H9 (cell line): ENCODE measurements around the gene SOWAHB. TPM values are rescaled to one million over a fixed set of nuclear protein-coding genes. Genes with fewer than 3 reads are reported as not detected.
A peak's percentile ranks its signal among the peaks of the same experiment; 100 is the strongest.
"Not testable (repeated sequence)": the region's sequence is repeated elsewhere in the genome, so short reads cannot be mapped to it uniquely, and the experiment has no call there.

ENCODE experiments used
- DNase-seq: peaks from one replicate; pipeline ENCODE4 v3.0.0-alpha.2; 2017
- H2AFZ ChIP-seq: one replicate; pipeline ENCODE4 v1.6.1; 2013; ENCODE audit warnings: mild to moderate bottlenecking, low read length, control low read depth, moderate library complexity
- H2AK5ac ChIP-seq: 2 replicates; pipeline ENCODE4 v1.6.1; 2013; ENCODE audit warnings: low read length, control low read depth, mixed read lengths; ENCODE audit not compliant: insufficient read length
- H2BK120ac ChIP-seq: one replicate; pipeline ENCODE4 v1.6.1; 2013; ENCODE audit warnings: low read depth, mild to moderate bottlenecking, low read length, control low read depth, inconsistent platforms; ENCODE audit not compliant: poor library complexity, severe bottlenecking
- H2BK12ac ChIP-seq: 2 replicates; pipeline ENCODE4 v1.6.1; 2013; ENCODE audit warnings: low read length, control low read depth, mixed read lengths, low read depth; ENCODE audit not compliant: insufficient read length
- H2BK15ac ChIP-seq: 2 replicates; pipeline ENCODE4 v1.6.1; 2013; ENCODE audit warnings: low read depth, low read length, control low read depth
- H2BK20ac ChIP-seq: one replicate; pipeline ENCODE4 v1.6.1; 2013; ENCODE audit warnings: low read depth, mild to moderate bottlenecking, low read length, control low read depth, inconsistent platforms; ENCODE audit not compliant: poor library complexity, severe bottlenecking
- H2BK5ac ChIP-seq: 2 replicates; pipeline ENCODE4 v1.6.1; 2013; ENCODE audit warnings: low read length, control low read depth, mixed read lengths; ENCODE audit not compliant: insufficient read length
- H3K14ac ChIP-seq: 2 replicates; pipeline ENCODE4 v1.6.1; 2013; ENCODE audit warnings: low read length, control low read depth; ENCODE audit not compliant: insufficient read depth
- H3K18ac ChIP-seq: 2 replicates; pipeline ENCODE4 v1.6.1; 2013; ENCODE audit warnings: low read depth, mild to moderate bottlenecking, mixed read lengths, low read length, control low read depth; ENCODE audit not compliant: insufficient read length
- H3K23ac ChIP-seq: 2 replicates; pipeline ENCODE4 v1.6.1; 2013; ENCODE audit warnings: low read length, control low read depth, mixed read lengths, low read depth; ENCODE audit not compliant: insufficient read length
- H3K23me2 ChIP-seq: 2 replicates; pipeline ENCODE4 v1.6.1; 2013; ENCODE audit warnings: low read depth, mild to moderate bottlenecking, mixed read lengths, low read length, control low read depth; ENCODE audit not compliant: insufficient read length, poor library complexity, severe bottlenecking
- H3K27ac ChIP-seq: 2 replicates; pipeline ENCODE4 v1.5.1; 2013; ENCODE audit warnings: low read length, control low read depth, mixed read lengths, low read depth; ENCODE audit not compliant: insufficient read length
- H3K27me3 ChIP-seq: 2 replicates; pipeline ENCODE4 v1.6.1; 2013; ENCODE audit warnings: low read length, control low read depth, inconsistent platforms; ENCODE audit not compliant: insufficient read depth
- H3K4ac ChIP-seq: 2 replicates; pipeline ENCODE4 v1.6.1; 2013; ENCODE audit warnings: low read depth, mild to moderate bottlenecking, control low read depth, inconsistent platforms, low read length, moderate library complexity
- H3K4me1 ChIP-seq: 2 replicates; pipeline ENCODE4 v1.6.1; 2013; ENCODE audit warnings: low read length, control low read depth, inconsistent platforms; ENCODE audit not compliant: insufficient read depth
- H3K4me2 ChIP-seq: 2 replicates; pipeline ENCODE4 v1.6.1; 2013; ENCODE audit warnings: low read length, control low read depth, mixed read lengths; ENCODE audit not compliant: insufficient read length, insufficient read depth
- H3K56ac ChIP-seq: 2 replicates; pipeline ENCODE4 v1.6.1; 2013; ENCODE audit warnings: low read depth, mild to moderate bottlenecking, mixed read lengths, low read length, control low read depth; ENCODE audit not compliant: insufficient read length
- H3K79me1 ChIP-seq: 2 replicates; pipeline ENCODE4 v1.6.1; 2013; ENCODE audit warnings: low read depth, mild to moderate bottlenecking, moderate library complexity, low read length, control low read depth, inconsistent platforms; ENCODE audit not compliant: insufficient read depth, poor library complexity, severe bottlenecking
- H3K79me2 ChIP-seq: 2 replicates; pipeline ENCODE4 v1.6.1; 2013; ENCODE audit warnings: low read length, control low read depth, inconsistent platforms; ENCODE audit not compliant: insufficient read depth
- H3K9ac ChIP-seq: 2 replicates; pipeline ENCODE4 v1.6.1; 2013; ENCODE audit warnings: low read length, control low read depth, mixed read lengths; ENCODE audit not compliant: insufficient read length; ENCODE audit errors: extremely low read depth
- H3K9me3 ChIP-seq: one replicate; pipeline ENCODE4 v1.6.1; 2013; ENCODE audit warnings: low read depth, low read length, inconsistent platforms; ENCODE audit not compliant: control insufficient read depth
- H3T11ph ChIP-seq: one replicate; pipeline ENCODE4 v1.6.1; 2013; ENCODE audit warnings: mild to moderate bottlenecking, low read length, control low read depth, inconsistent platforms
- H4K20me1 ChIP-seq: one replicate; pipeline ENCODE4 v1.6.1; 2013; ENCODE audit not compliant: control insufficient read depth, insufficient read length, insufficient read depth
- H4K5ac ChIP-seq: 2 replicates; pipeline ENCODE4 v1.6.1; 2013; ENCODE audit warnings: low read depth, mild to moderate bottlenecking, mixed read lengths, low read length, control low read depth; ENCODE audit not compliant: insufficient read length
- H4K8ac ChIP-seq: replicated peaks from 2 replicates; pipeline ENCODE4 v1.6.1; 2013; ENCODE audit warnings: low read length, control low read depth, mixed read lengths, low read depth; ENCODE audit not compliant: insufficient read length
- H4K91ac ChIP-seq: 2 replicates; pipeline ENCODE4 v1.6.1; 2013; ENCODE audit warnings: low read depth, mild to moderate bottlenecking, moderate library complexity, mixed read lengths, low read length, control low read depth; ENCODE audit not compliant: insufficient read length
- H3K27ac Mint-ChIP-seq, 3 experiments: 2 replicates in 2 of 3; 3 replicates in 1 of 3; pipeline ENCODE4 v1.8.0; 2020 to 2021; ENCODE audit warnings: mixed read lengths in 3 of 3, mild to moderate bottlenecking in 1 of 3, moderate library complexity in 1 of 3
- H3K27me3 Mint-ChIP-seq: 2 replicates; pipeline ENCODE4 v1.8.0; 2021; ENCODE audit warnings: low read depth, mild to moderate bottlenecking, moderate library complexity, mixed read lengths
- H3K36me3 Mint-ChIP-seq, 3 experiments: 2 replicates in 2 of 3; 3 replicates in 1 of 3; pipeline ENCODE4 v1.8.0; 2020 to 2021; ENCODE audit warnings: low read depth in 3 of 3, mixed read lengths in 3 of 3; ENCODE audit not compliant: insufficient read depth in 1 of 3
- H3K4me1 Mint-ChIP-seq, 2 experiments: 2 replicates each; pipeline ENCODE4 v1.8.0; 2020; ENCODE audit warnings: mixed read lengths in 2 of 2
- H3K4me3 Mint-ChIP-seq, 2 experiments: 2 replicates in 1 of 2; 3 replicates in 1 of 2; pipeline ENCODE4 v1.8.0; 2020 to 2021; ENCODE audit warnings: mild to moderate bottlenecking in 2 of 2, mixed read lengths in 2 of 2, moderate library complexity in 1 of 2
- H3K9me3 Mint-ChIP-seq, 2 experiments: 2 replicates in 1 of 2; 3 replicates in 1 of 2; pipeline ENCODE4 v1.8.0; 2020; ENCODE audit warnings: mild to moderate bottlenecking in 2 of 2, mixed read lengths in 2 of 2, moderate library complexity in 1 of 2
- CTCF ChIP-seq: fragments of 200-600 bp; sonication (generic); conservative IDR thresholded peaks from 3 replicates; pipeline ENCODE4 v1.8.0; 2021; ENCODE audit warnings: antibody characterized with exemption, mild to moderate bottlenecking
- WGBS: extraction: QIAGEN DNeasy Blood & Tissue Kit; methylation state at CpG from one replicate; pipeline ENCODE4 v1.1.7; 2013; ENCODE audit warnings: missing lambda C conversion rate, low lambda C conversion rate, mixed read lengths; ENCODE audit not compliant: insufficient read length; ENCODE audit errors: extremely low coverage; 5-methylcytosine and 5-hydroxymethylcytosine counted together
- total RNA-seq: library from RNA; stranded (reverse); gene quantifications from 2 replicates; pipeline ENCODE4 v1.2.1, GENCODE V29; 2021

SOWAHB gene
- total RNA-seq, 1 experiment from 2014 or later, result 0.26 TPM

DNA sequence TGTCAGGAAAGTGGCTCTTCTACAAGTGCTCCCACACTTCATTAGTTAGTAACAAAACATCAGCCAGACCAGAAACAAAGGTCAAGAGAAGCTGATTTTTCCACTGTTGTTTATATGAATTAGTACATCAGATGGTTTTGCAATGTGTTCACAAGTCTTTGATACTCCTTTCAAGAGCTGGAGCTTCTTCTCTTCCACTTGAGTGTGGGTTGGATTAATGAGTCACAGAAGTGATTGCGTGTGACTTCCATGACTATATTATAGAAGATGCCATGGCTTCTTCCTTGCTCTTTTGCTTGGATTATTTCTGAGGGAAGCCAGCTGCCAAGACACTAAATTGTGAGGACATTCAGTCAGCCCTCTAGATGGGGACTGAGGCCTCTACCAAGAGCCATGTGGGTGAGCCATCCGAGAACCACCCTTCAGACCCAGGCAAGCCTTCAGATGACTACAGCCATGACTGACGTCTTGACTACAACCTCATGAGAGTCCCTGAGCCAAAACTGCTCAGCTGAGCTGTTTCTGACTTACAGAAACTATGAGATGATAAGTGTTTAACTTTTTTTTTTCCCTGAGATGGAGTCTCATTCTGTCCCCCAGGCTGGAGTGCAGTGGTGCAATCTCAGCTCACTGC is 18.1 kb downstream of the SOWAHB start:
- no peak overlapping the region for H3K23ac ChIP-seq
- H3K27me3 ChIP-seq, result no peaks in the 10 kb centered on the region
- H2BK120ac ChIP-seq, result no peak overlapping the region
- no peak for TF ChIP-seq CTCF
- no peak overlapping the region for H2BK20ac ChIP-seq
- H3K23me2 ChIP-seq, result no peaks in the 10 kb centered on the region
- no peak for DNase-seq
- H4K91ac ChIP-seq, result no peak overlapping the region
- no peak overlapping the region for H3K27ac ChIP-seq
- no peak overlapping the region for H3T11ph ChIP-seq
- H3K18ac ChIP-seq, result no peak overlapping the region
- no peaks in the 10 kb centered on the region; the same call in none of the 2 replicates for H3K27me3 Mint-ChIP-seq
- no CpG with 5 or more reads among the region's 3 CpGs for WGBS
- no peaks in the 10 kb centered on the region for H3K79me2 ChIP-seq
- H4K8ac ChIP-seq, result no peak overlapping the region
- no peaks in the 10 kb centered on the region for H3K9me3 ChIP-seq
- no peak overlapping the region for H2AK5ac ChIP-seq
- peak overlapping the region in 1 of 3 experiments; percentile 36; a peak in 1 of 7 replicates for H3K27ac Mint-ChIP-seq
- peaks cover 11 to 17% of the 10 kb centered on the region in 2 experiments for H3K4me1 Mint-ChIP-seq
- no peaks in the 10 kb centered on the region for H3K36me3 Mint-ChIP-seq
- no peaks in the 10 kb centered on the region; the same call in 1 of the 2 replicates for H3K4me1 ChIP-seq
- no peak overlapping the region for H2BK15ac ChIP-seq
- no peak overlapping the region for H3K14ac ChIP-seq
- H3K79me1 ChIP-seq, result no peaks in the 10 kb centered on the region
- no peak overlapping the region for H2AFZ ChIP-seq
- H3K9me3 Mint-ChIP-seq, result peaks cover 0 to 2% of the 10 kb centered on the region in 2 experiments; a peak in 1 of 5 replicates
- no peaks in the 10 kb centered on the region for H4K20me1 ChIP-seq
- no peak overlapping the region for H2BK12ac ChIP-seq
- no peak overlapping the region for H3K4ac ChIP-seq
- H3K56ac ChIP-seq, result no peak overlapping the region
- H4K5ac ChIP-seq, result no peak overlapping the region
- no peak overlapping the region for H2BK5ac ChIP-seq
- no peak overlapping the region for H3K4me2 ChIP-seq
- H3K4me3 Mint-ChIP-seq, result no peak overlapping the region
- no peak overlapping the region for H3K9ac ChIP-seq

- not testable (repeated sequence) for H2BK20ac ChIP-seq, H2BK15ac ChIP-seq, H3K79me2 ChIP-seq, H3T11ph ChIP-seq, H3K9me3 Mint-ChIP-seq, DNase-seq, H4K8ac ChIP-seq, H3K4me3 Mint-ChIP-seq, H3K9ac ChIP-seq, H3K9me3 ChIP-seq, H2BK5ac ChIP-seq, H3K4ac ChIP-seq, H3K4me2 ChIP-seq, H3K27me3 Mint-ChIP-seq, H2BK12ac ChIP-seq, H4K5ac ChIP-seq, H3K79me1 ChIP-seq, H3K56ac ChIP-seq, H4K20me1 ChIP-seq, H2BK120ac ChIP-seq, H3K4me1 ChIP-seq, H3K36me3 Mint-ChIP-seq, H4K91ac ChIP-seq, H3K27ac Mint-ChIP-seq, H3K23ac ChIP-seq, H3K23me2 ChIP-seq, H3K14ac ChIP-seq, H2AK5ac ChIP-seq, H2AFZ ChIP-seq, H3K27ac ChIP-seq, H3K18ac ChIP-seq, H3K27me3 ChIP-seq
- peaks cover 11 to 17% of the 10 kb centered on the region in 2 experiments for H3K4me1 Mint-ChIP-seq
- WGBS, result no CpG with 5 or more reads among the region's 3 CpGs
These were observed 19.2 kb downstream of the SOWAHB start for GRCh38 chr4:76878641-76879165.
